ENCODE measurements around the gene SYCP2. TPM values are rescaled to one million over a fixed set of nuclear protein-coding genes. Genes with fewer than 3 reads are reported as not detected.
A peak's percentile ranks its signal among the peaks of the same experiment; 100 is the strongest.

SYCP2 gene
- total and polyA plus RNA-seq, 2 experiments from 2014 or later: 1.1 to 1.5 TPM

- Histone ChIP-seq H3K4me3 (no peak overlapping the region), H3K9me3 (ENCODE audit: low read depth) (no peaks in the 10 kb centered on the region), H3K79me2 (no peaks in the 10 kb centered on the region), H3K9me2 (replicated peaks; ENCODE audit: insufficient read depth) (no peaks in the 10 kb centered on the region), H3K36me3 (replicated peaks; ENCODE audit: insufficient read depth, low read depth) (no peaks in the 10 kb centered on the region), H3K27ac (peak overlapping the region; percentile 77), H2AFZ (no peak overlapping the region), H3K27me3 (no peaks in the 10 kb centered on the region), H3K4me1 (ENCODE audit: insufficient read depth) (peaks cover 5% of the 10 kb centered on the region), H3K4me2 (no peak overlapping the region), H4K20me1 (ENCODE audit: insufficient read depth, poor library complexity, severe bottlenecking) (no peaks in the 10 kb centered on the region)
- no peak for TF ChIP-seq EZH2phosphoT487 (IDR thresholded peaks at IDR 0.05; ENCODE audit: low read depth, severe bottlenecking, unreplicated experiment)
- DNase-seq (ENCODE audit: low spot score): peak; percentile 3
- whole genome bisulfite sequencing (ENCODE audit: low lambda C conversion rate, missing lambda C conversion rate): 93% methylated on average over 12 of the region's 12 CpGs
Measured at GRCh38 chr20:59829786-59830664, 103.4 kb downstream of the SYCP2 start.

- no peak overlapping the region for H3K4me3 ChIP-seq
- TF ChIP-seq, protein P1, sequence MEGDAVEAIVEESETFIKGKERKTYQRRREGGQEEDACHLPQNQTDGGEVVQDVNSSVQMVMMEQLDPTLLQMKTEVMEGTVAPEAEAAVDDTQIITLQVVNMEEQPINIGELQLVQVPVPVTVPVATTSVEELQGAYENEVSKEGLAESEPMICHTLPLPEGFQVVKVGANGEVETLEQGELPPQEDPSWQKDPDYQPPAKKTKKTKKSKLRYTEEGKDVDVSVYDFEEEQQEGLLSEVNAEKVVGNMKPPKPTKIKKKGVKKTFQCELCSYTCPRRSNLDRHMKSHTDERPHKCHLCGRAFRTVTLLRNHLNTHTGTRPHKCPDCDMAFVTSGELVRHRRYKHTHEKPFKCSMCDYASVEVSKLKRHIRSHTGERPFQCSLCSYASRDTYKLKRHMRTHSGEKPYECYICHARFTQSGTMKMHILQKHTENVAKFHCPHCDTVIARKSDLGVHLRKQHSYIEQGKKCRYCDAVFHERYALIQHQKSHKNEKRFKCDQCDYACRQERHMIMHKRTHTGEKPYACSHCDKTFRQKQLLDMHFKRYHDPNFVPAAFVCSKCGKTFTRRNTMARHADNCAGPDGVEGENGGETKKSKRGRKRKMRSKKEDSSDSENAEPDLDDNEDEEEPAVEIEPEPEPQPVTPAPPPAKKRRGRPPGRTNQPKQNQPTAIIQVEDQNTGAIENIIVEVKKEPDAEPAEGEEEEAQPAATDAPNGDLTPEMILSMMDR (IDR thresholded peaks at IDR 0.05; ENCODE audit: poor library complexity): no peak
- TF ChIP-seq EZH2 (IDR thresholded peaks at IDR 0.05; ENCODE audit: borderline replicate concordance) (no peak), EZH2phosphoT487 (IDR thresholded peaks at IDR 0.05; ENCODE audit: low read depth, severe bottlenecking, unreplicated experiment) (no peak)
- no peak overlapping the region for H3K4me2 ChIP-seq
- no peak overlapping the region for H2AFZ ChIP-seq
- H3K27ac ChIP-seq: no peak overlapping the region
- no peaks in the 10 kb centered on the region for H3K79me2 ChIP-seq
- 87% methylated on average over 19 of the region's 19 CpGs for WGBS (ENCODE audit: low lambda C conversion rate, missing lambda C conversion rate)
- no peaks in the 10 kb centered on the region for H3K27me3 ChIP-seq
- no peaks in the 10 kb centered on the region for H3K9me2 ChIP-seq (replicated peaks; ENCODE audit: insufficient read depth)
- no peaks in the 10 kb centered on the region for H4K20me1 ChIP-seq (ENCODE audit: insufficient read depth, poor library complexity, severe bottlenecking)
- no peaks in the 10 kb centered on the region for H3K9me3 ChIP-seq (ENCODE audit: low read depth)
- DNase-seq (ENCODE audit: low spot score): no peak
- peaks cover 5% of the 10 kb centered on the region for H3K4me1 ChIP-seq (ENCODE audit: insufficient read depth)
- H3K36me3 ChIP-seq (replicated peaks; ENCODE audit: insufficient read depth, low read depth): no peaks in the 10 kb centered on the region
Measured at GRCh38 chr20:59829054-59829785, 104.2 kb downstream of the SYCP2 start.

DNA sequence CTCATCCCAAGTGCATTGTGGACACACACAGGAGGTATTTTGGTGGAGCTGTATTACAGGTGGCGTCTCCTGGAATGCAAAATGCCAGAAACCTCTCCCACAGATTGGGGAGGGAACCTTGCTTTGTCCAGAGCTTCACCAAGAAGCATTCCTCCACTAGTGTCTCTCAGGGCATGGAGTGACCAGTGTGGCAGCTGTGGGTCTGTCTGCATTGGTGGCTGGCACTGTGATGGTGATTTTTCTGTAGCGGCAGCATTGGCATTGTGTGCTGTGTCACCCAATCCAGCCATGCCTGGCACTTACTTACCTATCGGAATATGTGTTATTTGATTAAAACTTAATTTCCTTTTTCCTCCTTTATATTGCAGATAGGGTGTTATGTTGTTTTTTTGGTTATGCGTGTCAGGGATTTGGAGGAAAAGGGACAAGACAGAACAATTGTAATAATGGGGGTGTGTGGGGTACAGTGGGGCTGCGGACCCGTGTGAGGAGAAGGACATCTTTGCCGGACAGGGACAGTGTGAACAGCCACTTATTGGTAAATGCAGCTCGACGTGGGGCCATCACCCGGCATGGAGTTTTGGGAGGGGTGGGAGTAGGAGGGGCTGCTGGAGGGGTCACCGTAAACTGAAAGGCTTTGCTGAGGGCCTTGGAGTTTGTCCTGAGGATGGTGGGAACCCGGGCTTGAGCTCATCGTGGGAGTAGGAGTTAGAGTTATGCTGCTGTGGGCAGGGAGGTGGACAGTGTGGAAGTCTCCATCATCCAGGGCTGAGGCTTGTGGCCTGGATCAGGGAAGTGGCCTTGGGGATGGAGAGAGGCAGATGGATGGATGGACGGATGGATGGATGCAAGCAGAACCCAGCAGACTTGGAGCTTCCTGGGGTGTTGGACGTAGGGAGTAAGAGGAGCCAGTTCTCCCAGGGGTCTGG, 105.0 kb downstream of the SYCP2 start:
- DNase-seq (ENCODE audit: low spot score): no peak
- Histone ChIP-seq H3K36me3 (replicated peaks; ENCODE audit: insufficient read depth, low read depth) (no peaks in the 10 kb centered on the region), H3K9me2 (replicated peaks; ENCODE audit: insufficient read depth) (no peaks in the 10 kb centered on the region), H3K27ac (no peak overlapping the region), H3K4me3 (no peak overlapping the region), H3K9me3 (ENCODE audit: low read depth) (no peaks in the 10 kb centered on the region), H3K4me1 (ENCODE audit: insufficient read depth) (peaks cover 5% of the 10 kb centered on the region), H4K20me1 (ENCODE audit: insufficient read depth, poor library complexity, severe bottlenecking) (no peaks in the 10 kb centered on the region), H3K27me3 (no peaks in the 10 kb centered on the region), H3K4me2 (no peak overlapping the region), H2AFZ (no peak overlapping the region), H3K79me2 (no peaks in the 10 kb centered on the region)
- TF ChIP-seq, protein P1 (IDR thresholded peaks at IDR 0.05; ENCODE audit: poor library complexity): no peak
- TF ChIP-seq EZH2 (IDR thresholded peaks at IDR 0.05; ENCODE audit: borderline replicate concordance): no peak
- TF ChIP-seq EZH2phosphoT487 (IDR thresholded peaks at IDR 0.05; ENCODE audit: low read depth, severe bottlenecking, unreplicated experiment): no peak
- WGBS (ENCODE audit: low lambda C conversion rate, missing lambda C conversion rate): 91% methylated on average over 15 of the region's 15 CpGs
